OCI-LY1 (cell line): ENCODE measurements around the gene SP2.

Experiments used
- H2AFZ ChIP-seq: fragments of 200-600 bp; sonication (generic), shearing (Covaris generic); 2 replicates; pipeline ENCODE4 v1.6.0; 2014; ENCODE audit warnings: antibody characterized with exemption, mild to moderate bottlenecking, low read length
- H3F3A ChIP-seq: fragments of 200-600 bp; sonication (generic), shearing (Covaris generic); 2 replicates; pipeline ENCODE4 v1.6.0; 2014; ENCODE audit warnings: mild to moderate bottlenecking, antibody characterized with exemption, low read length, moderate library complexity; ENCODE audit not compliant: insufficient read depth
- H3K27ac ChIP-seq: fragments of 200-600 bp; sonication (generic); 2 replicates; pipeline ENCODE4 v1.5.1; 2014; ENCODE audit warnings: low read length, mixed run types, mild to moderate bottlenecking, low read depth; ENCODE audit not compliant: poor library complexity, severe bottlenecking
- H3K27me3 ChIP-seq: fragments of 200-600 bp; sonication (generic); 2 replicates; pipeline ENCODE4 v1.6.0; 2014; ENCODE audit warnings: antibody characterized with exemption, mild to moderate bottlenecking, low read length, moderate library complexity; ENCODE audit not compliant: insufficient read depth
- H3K36me3 ChIP-seq: fragments of 200-600 bp; sonication (generic); 2 replicates; pipeline ENCODE4 v1.6.1; 2014; ENCODE audit warnings: mild to moderate bottlenecking, antibody characterized with exemption, low read length, moderate library complexity, mixed read lengths; ENCODE audit not compliant: insufficient read depth
- H3K4me1 ChIP-seq: fragments of 200-600 bp; sonication (generic); 2 replicates; pipeline ENCODE4 v1.5.1; 2014; ENCODE audit warnings: mild to moderate bottlenecking, low read length, moderate library complexity; ENCODE audit not compliant: insufficient read depth, severe bottlenecking
- H3K4me2 ChIP-seq: fragments of 200-600 bp; sonication (generic), shearing (Covaris generic); 2 replicates; pipeline ENCODE4 v1.6.1; 2014; ENCODE audit warnings: low read length
- H3K4me3 ChIP-seq: fragments of 200-600 bp; sonication (generic); 2 replicates; pipeline ENCODE4 v1.5.1; 2014; ENCODE audit warnings: low read length, low read depth, mild to moderate bottlenecking, mixed read lengths; ENCODE audit not compliant: poor library complexity, severe bottlenecking
- H3K79me2 ChIP-seq: fragments of 200-600 bp; shearing (Covaris generic); 2 replicates; pipeline ENCODE4 v1.6.1; 2016; ENCODE audit warnings: mixed run types, low read length, mixed read lengths; ENCODE audit not compliant: insufficient read depth
- H3K9ac ChIP-seq: fragments of 200-600 bp; sonication (generic), shearing (Covaris generic); 2 replicates; pipeline ENCODE4 v1.6.1; 2014; ENCODE audit warnings: mild to moderate bottlenecking, low read length, mixed read lengths
- H3K9me2 ChIP-seq: fragments of 200-600 bp; sonication (generic), shearing (Covaris generic); 2 replicates; pipeline ENCODE4 v1.6.1; 2014; ENCODE audit warnings: low read depth, mild to moderate bottlenecking, low read length, mixed read lengths
- H3K9me3 ChIP-seq: fragments of 200-600 bp; shearing (Covaris generic); 2 replicates; pipeline ENCODE4 v1.6.1; 2014; ENCODE audit warnings: low read length, mixed read lengths
- H4K20me1 ChIP-seq: fragments of 200-600 bp; sonication (generic), shearing (Covaris generic); 2 replicates; pipeline ENCODE4 v1.6.0; 2016; ENCODE audit warnings: mild to moderate bottlenecking, low read length; ENCODE audit not compliant: insufficient read depth
- CTCF ChIP-seq: fragments of 200-600 bp; sonication (generic), shearing (Covaris generic); IDR thresholded peaks from 2 replicates; pipeline ENCODE4 v1.5.1; 2017; ENCODE audit warnings: mild to moderate bottlenecking, antibody characterized with exemption, low read length, moderate library complexity, mixed read lengths
- EZH2 ChIP-seq: fragments of 200-600 bp; sonication (generic), shearing (Covaris generic); IDR thresholded peaks from 2 replicates; pipeline ENCODE4 v1.8.0; 2017; ENCODE audit warnings: borderline replicate concordance, mixed run types, mild to moderate bottlenecking, antibody characterized with exemption, low read length, moderate library complexity, mixed read lengths

SP2 gene

GRCh38 chr17:47945080-47945479 lies 49.0 kb downstream of the SP2 start:
- H3K4me3 ChIP-seq: no peak overlapping the region
- H3K4me1 ChIP-seq: peaks cover 46% of the 10 kb centered on the region
- H3K27me3 ChIP-seq: no peaks in the 10 kb centered on the region
- no peak overlapping the region for H3K9ac ChIP-seq
- no peaks in the 10 kb centered on the region for H3K9me3 ChIP-seq
- no peaks in the 10 kb centered on the region for H3K79me2 ChIP-seq
- no peak overlapping the region for H3K27ac ChIP-seq
- no peaks in the 10 kb centered on the region for H3K9me2 ChIP-seq
- H4K20me1 ChIP-seq: no peaks in the 10 kb centered on the region
- TF ChIP-seq EZH2 (no peak), CTCF (no peak)
- H3F3A ChIP-seq: no peaks in the 10 kb centered on the region
- no peak overlapping the region for H2AFZ ChIP-seq
- no peak overlapping the region for H3K4me2 ChIP-seq
- peaks cover 49% of the 10 kb centered on the region for H3K36me3 ChIP-seq

- no peak overlapping the region for H3K4me3 ChIP-seq
- no peak overlapping the region for H3K27ac ChIP-seq
- no peaks in the 10 kb centered on the region for H3K9me3 ChIP-seq
- peaks cover 38% of the 10 kb centered on the region for H3K4me1 ChIP-seq
- H3K9ac ChIP-seq: no peak overlapping the region
- no peak overlapping the region for H2AFZ ChIP-seq
- no peaks in the 10 kb centered on the region for H3F3A ChIP-seq
- H4K20me1 ChIP-seq: no peaks in the 10 kb centered on the region
- H3K4me2 ChIP-seq: no peak overlapping the region
- H3K9me2 ChIP-seq: no peaks in the 10 kb centered on the region
- no peaks in the 10 kb centered on the region for H3K79me2 ChIP-seq
- H3K27me3 ChIP-seq: no peaks in the 10 kb centered on the region
- TF ChIP-seq EZH2 (no peak), CTCF (no peak)
- peaks cover 51% of the 10 kb centered on the region for H3K36me3 ChIP-seq
Observed at GRCh38 chr17:47945529-47946508, 49.8 kb downstream of the SP2 start.

DNA sequence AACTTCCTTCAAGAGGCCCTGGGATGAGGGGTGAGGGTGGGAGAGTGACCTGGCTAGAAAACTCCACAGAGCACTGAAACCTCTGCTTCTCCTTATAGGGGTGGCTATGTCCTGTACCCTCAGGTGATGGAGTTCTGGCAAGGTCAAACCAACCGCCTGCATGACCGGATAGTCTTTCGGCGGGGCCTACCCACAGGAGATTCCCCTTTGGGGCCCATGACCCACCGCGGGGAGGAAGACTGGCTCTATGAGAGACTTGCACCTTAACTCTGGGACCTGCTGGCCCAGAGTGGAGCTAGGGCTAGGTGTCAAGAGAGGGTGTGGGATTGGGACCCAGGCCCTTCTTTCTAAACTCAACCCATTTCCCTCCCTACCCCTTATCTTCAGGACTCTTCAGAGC lies 50.5 kb downstream of the SP2 start:
- H2AFZ ChIP-seq: no peak overlapping the region
- H3K9ac ChIP-seq: no peak overlapping the region
- no peak overlapping the region for H3K27ac ChIP-seq
- H3K9me2 ChIP-seq: no peaks in the 10 kb centered on the region
- TF ChIP-seq EZH2 (no peak), CTCF (no peak)
- H3K4me1 ChIP-seq: peaks cover 34% of the 10 kb centered on the region
- no peak overlapping the region for H3K4me2 ChIP-seq
- H3K4me3 ChIP-seq: no peak overlapping the region
- H3F3A ChIP-seq: no peaks in the 10 kb centered on the region
- H4K20me1 ChIP-seq: no peaks in the 10 kb centered on the region
- no peaks in the 10 kb centered on the region for H3K27me3 ChIP-seq
- H3K36me3 ChIP-seq: peaks cover 55% of the 10 kb centered on the region
- no peaks in the 10 kb centered on the region for H3K9me3 ChIP-seq
- no peaks in the 10 kb centered on the region for H3K79me2 ChIP-seq
